Measurements from ENCODE around the gene HPCA. TPM values are rescaled to one million over a fixed set of nuclear protein-coding genes. Genes with fewer than 3 reads are reported as not detected.

Gene HPCA
- total and polyA plus RNA-seq, 7 donors: 1.2 to 1.9 (median 1.8) TPM; not detected in 4

- H3K4me1 ChIP-seq: peaks cover 0 to 8% (median 3%) of the 10 kb centered on the region in 4 donors
- DNase-seq: no peak
- no peaks in the 10 kb centered on the region for H3K27me3 ChIP-seq
- TF ChIP-seq, protein P1, sequence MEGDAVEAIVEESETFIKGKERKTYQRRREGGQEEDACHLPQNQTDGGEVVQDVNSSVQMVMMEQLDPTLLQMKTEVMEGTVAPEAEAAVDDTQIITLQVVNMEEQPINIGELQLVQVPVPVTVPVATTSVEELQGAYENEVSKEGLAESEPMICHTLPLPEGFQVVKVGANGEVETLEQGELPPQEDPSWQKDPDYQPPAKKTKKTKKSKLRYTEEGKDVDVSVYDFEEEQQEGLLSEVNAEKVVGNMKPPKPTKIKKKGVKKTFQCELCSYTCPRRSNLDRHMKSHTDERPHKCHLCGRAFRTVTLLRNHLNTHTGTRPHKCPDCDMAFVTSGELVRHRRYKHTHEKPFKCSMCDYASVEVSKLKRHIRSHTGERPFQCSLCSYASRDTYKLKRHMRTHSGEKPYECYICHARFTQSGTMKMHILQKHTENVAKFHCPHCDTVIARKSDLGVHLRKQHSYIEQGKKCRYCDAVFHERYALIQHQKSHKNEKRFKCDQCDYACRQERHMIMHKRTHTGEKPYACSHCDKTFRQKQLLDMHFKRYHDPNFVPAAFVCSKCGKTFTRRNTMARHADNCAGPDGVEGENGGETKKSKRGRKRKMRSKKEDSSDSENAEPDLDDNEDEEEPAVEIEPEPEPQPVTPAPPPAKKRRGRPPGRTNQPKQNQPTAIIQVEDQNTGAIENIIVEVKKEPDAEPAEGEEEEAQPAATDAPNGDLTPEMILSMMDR (IDR thresholded peaks at IDR 0.05): peak in 1 of 4 experiments; percentile 7
- TF ChIP-seq POLR2A (IDR thresholded peaks at IDR 0.05) (no peak), EP300 (IDR thresholded peaks at IDR 0.05) (no peak), POLR2AphosphoS5 (IDR thresholded peaks at IDR 0.05) (peak in 1 of 4 donors; percentile 11)
- peak overlapping the region; percentile 10 to 60 (median 53) for H3K27ac ChIP-seq
- WGBS, 2 donors: 19 to 56% methylated on average over 3 of the region's 3 CpGs
- H3K9me3 ChIP-seq: no peaks in the 10 kb centered on the region
- intact Hi-C loops (cut with DNase I): loop anchor here (1.0 to 5.0 kb wide), 3 partner anchors 73 to 153 kb away; no protein-coding TSS in a partner anchor
- no peak overlapping the region for H3K4me3 ChIP-seq
- peaks cover 0 to 36% (median 11%) of the 10 kb centered on the region in 4 donors for H3K36me3 ChIP-seq
These were observed 47.5 kb downstream of the HPCA start for GRCh38 chr1:32933742-32934322.

GRCh38 chr1:32934535-32934934 lies 48.2 kb downstream of the HPCA start:
- Histone ChIP-seq H3K27me3 (no peaks in the 10 kb centered on the region), H3K4me3 (no peak overlapping the region), H3K36me3 (peaks cover 0 to 41% (median 11%) of the 10 kb centered on the region in 4 donors), H3K4me1 (peaks cover 0 to 11% (median 4%) of the 10 kb centered on the region in 4 donors), H3K9me3 (no peaks in the 10 kb centered on the region), H3K27ac (peak overlapping the region; percentile 10 to 60 (median 53))
- no peak for TF ChIP-seq POLR2AphosphoS5 (IDR thresholded peaks at IDR 0.05)
- no peak for TF ChIP-seq EP300 (IDR thresholded peaks at IDR 0.05)
- no peak for TF ChIP-seq POLR2A (IDR thresholded peaks at IDR 0.05)
- TF ChIP-seq, protein P1 (IDR thresholded peaks at IDR 0.05): no peak
- intact Hi-C loops (cut with DNase I): loop anchor here (5.0 kb wide), 1 partner anchor 73 kb away; no protein-coding TSS in a partner anchor
- DNase-seq: no peak
- 77 to 90% methylated on average over 10 of the region's 10 CpGs for WGBS, 2 donors

DNA sequence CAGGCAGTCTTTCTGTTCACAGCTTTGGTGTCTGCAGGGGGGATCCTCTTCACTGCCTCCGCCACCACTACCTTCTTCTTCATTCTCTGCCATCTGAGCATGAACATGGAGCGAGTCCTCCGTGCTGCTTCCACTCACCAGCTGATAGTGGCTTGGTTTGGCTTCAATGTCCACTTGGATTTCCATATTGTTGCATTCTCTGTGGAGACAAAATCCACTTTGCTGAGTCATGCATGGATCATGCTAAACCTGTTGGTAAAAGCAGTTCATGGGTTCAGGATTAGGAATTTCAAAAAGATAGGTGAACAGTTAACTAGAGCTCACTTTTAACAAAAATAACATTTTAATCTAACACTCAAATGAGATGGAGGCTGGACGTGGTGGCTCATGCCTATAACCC lies 50.8 kb downstream of the HPCA start:
- TF ChIP-seq EP300 (IDR thresholded peaks at IDR 0.05) (no peak), POLR2AphosphoS5 (IDR thresholded peaks at IDR 0.05) (no peak), POLR2A (IDR thresholded peaks at IDR 0.05) (no peak)
- TF ChIP-seq, protein P1 (IDR thresholded peaks at IDR 0.05): no peak
- intact Hi-C loops (cut with DNase I): no loop called here

GRCh38 chr1:32939655-32940371 lies 53.5 kb downstream of the HPCA start:
- Histone ChIP-seq H3K27me3 (no peaks in the 10 kb centered on the region), H3K4me3 (no peak overlapping the region), H3K27ac (peak overlapping the region in 3 of 4 donors; percentile 13 to 59 (median 28)), H3K9me3 (no peaks in the 10 kb centered on the region), H3K36me3 (peaks cover 0 to 94% (median 30%) of the 10 kb centered on the region in 4 donors), H3K4me1 (peaks cover 0 to 10% (median 8%) of the 10 kb centered on the region in 4 donors)
- 20 to 65% methylated on average over 4 of the region's 4 CpGs for WGBS, 2 donors
- no peak for DNase-seq
- TF ChIP-seq POLR2A (IDR thresholded peaks at IDR 0.05): no peak
- peak in 1 of 4 donors; percentile 14 for TF ChIP-seq EP300 (IDR thresholded peaks at IDR 0.05)
- TF ChIP-seq POLR2AphosphoS5 (IDR thresholded peaks at IDR 0.05): peak in 1 of 4 donors; percentile 57
- intact Hi-C loops (cut with DNase I): no loop called here

More for the DNA sequence above, 50.8 kb downstream of the HPCA start:
- WGBS, 2 donors: 96% methylated on average over 4 of the region's 4 CpGs
- Histone ChIP-seq H3K4me3 (no peak overlapping the region), H3K27ac (no peak overlapping the region), H3K9me3 (no peaks in the 10 kb centered on the region), H3K36me3 (peaks cover 0 to 66% (median 22%) of the 10 kb centered on the region in 4 donors), H3K27me3 (no peaks in the 10 kb centered on the region), H3K4me1 (peaks cover 0 to 17% (median 12%) of the 10 kb centered on the region in 4 donors)
- no peak for DNase-seq

DNA sequence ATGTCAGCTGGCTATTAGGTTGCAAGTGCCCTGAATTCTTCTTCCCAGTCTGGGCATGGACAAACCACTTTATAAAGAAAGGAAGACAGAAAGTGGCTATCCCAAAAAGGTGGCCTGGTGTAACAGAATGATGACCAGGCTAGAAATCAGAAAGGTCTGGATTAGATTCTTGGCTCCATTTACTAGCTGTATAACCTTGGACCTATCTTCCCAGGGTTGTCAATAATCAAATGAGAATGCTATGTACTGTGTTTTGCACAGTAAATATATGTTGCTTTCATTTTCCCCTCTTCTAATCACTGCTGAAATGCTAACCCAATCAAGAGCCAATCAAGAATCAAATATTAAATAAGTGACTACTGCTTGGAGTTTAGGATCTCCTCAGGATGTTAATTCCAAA lies 57.9 kb downstream of the HPCA start:
- no peak overlapping the region for H3K27ac ChIP-seq
- intact Hi-C loops (cut with DNase I): no loop called here
- peaks cover 0 to 23% (median 16%) of the 10 kb centered on the region in 4 donors for H3K4me1 ChIP-seq
- no peaks in the 10 kb centered on the region for H3K27me3 ChIP-seq
- H3K9me3 ChIP-seq: no peaks in the 10 kb centered on the region
- H3K36me3 ChIP-seq: peaks cover 5 to 87% (median 25%) of the 10 kb centered on the region in 4 donors
- TF ChIP-seq EP300 (IDR thresholded peaks at IDR 0.05) (no peak), POLR2A (IDR thresholded peaks at IDR 0.05) (no peak), POLR2AphosphoS5 (IDR thresholded peaks at IDR 0.05) (no peak)
- TF ChIP-seq, protein P1 (IDR thresholded peaks at IDR 0.05): no peak
- no peak overlapping the region for H3K4me3 ChIP-seq
- no peak for DNase-seq
